Measurements from ENCODE around the gene PLET1.

Gene PLET1

DNA sequence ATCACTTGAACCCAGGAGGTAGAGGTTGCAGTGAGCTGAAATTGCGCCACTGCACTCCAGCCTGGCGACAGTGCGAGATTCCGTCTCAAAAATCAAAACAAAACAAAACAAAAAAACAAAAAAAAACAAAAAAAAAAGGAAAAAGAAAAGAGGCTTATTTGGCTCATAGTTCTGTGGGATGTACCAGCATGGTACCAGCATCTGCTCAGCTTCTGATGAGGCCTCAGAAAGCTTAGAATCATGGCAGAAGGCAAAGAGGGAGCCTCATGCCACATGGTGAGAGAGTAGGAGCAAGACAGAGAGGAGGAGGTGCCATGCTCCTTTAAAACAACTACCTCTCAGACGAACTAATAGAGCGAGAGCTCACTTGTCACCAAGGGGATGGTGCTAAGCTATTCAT, 45.0 kb downstream of the PLET1 start:
- H3K27ac ChIP-seq, result no peak overlapping the region
- no peak for TF ChIP-seq ZFX (IDR thresholded peaks at IDR 0.05; ENCODE audit: borderline replicate concordance)
- TF ChIP-seq, protein P1, sequence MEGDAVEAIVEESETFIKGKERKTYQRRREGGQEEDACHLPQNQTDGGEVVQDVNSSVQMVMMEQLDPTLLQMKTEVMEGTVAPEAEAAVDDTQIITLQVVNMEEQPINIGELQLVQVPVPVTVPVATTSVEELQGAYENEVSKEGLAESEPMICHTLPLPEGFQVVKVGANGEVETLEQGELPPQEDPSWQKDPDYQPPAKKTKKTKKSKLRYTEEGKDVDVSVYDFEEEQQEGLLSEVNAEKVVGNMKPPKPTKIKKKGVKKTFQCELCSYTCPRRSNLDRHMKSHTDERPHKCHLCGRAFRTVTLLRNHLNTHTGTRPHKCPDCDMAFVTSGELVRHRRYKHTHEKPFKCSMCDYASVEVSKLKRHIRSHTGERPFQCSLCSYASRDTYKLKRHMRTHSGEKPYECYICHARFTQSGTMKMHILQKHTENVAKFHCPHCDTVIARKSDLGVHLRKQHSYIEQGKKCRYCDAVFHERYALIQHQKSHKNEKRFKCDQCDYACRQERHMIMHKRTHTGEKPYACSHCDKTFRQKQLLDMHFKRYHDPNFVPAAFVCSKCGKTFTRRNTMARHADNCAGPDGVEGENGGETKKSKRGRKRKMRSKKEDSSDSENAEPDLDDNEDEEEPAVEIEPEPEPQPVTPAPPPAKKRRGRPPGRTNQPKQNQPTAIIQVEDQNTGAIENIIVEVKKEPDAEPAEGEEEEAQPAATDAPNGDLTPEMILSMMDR (IDR thresholded peaks at IDR 0.05), result no peak

DNA sequence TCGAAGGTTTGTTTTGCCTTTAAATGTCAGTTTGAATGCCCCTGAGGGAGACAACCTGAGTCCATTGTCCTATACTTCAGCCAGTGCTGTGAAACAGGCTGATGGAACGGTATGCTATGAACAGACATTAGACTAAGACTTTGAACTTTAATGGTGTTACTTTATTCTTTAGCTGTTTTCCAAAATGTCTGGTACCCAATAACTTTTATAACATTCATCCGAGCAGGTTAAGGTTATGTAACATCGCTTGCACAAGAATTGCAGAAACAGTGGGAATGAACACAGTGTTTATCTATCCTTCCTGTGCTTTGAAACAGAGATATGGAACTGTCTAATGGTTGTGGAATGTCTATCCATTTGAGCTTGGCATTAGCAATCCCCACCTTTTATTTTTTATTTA, 46.9 kb downstream of the PLET1 start:
- no peak overlapping the region for H3K27ac ChIP-seq
- TF ChIP-seq ZFX (IDR thresholded peaks at IDR 0.05; ENCODE audit: borderline replicate concordance), result no peak
- TF ChIP-seq, protein P1 (IDR thresholded peaks at IDR 0.05), result no peak

DNA sequence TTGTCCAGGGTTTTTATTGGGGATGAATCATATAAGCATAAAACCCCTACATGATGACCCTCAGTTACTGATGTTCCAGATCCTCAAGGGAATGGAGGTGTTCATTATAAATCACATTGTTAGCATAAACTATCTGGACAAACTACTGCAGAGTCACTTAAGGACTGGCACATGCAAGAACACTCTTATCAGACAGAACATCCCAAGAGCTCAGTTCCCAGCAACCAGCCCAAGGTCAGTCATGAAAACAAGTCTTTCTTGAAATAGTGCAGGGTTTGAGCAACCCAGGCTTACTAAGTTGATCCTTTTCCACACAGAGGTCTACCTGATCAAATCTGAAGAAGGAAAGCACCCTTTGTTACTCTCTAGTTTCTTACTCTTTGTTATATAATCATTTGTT, 48.0 kb downstream of the PLET1 start:
- no peak for TF ChIP-seq ZFX (IDR thresholded peaks at IDR 0.05; ENCODE audit: borderline replicate concordance)
- TF ChIP-seq, protein P1 (IDR thresholded peaks at IDR 0.05), result no peak
- H3K27ac ChIP-seq, result no peak overlapping the region

DNA sequence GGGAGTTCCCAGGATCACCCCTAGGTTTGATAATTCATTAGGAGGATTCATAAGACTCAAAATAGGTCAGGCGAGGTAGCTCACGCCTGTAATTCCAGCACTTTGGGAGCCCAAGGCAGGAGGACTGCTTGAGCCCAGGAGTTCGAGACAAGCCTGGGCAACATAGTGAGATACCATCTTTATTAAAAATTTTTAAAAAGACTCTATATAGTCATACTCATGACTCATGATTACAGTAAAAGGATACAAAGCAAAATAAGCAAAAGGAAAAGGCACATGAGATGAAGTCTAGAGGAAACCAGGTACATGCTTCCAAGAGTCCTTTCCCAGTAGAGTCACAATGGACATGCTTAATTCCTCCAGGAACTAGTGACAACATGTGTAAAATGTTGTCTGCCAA, 48.4 kb downstream of the PLET1 start:
- TF ChIP-seq, protein P1 (IDR thresholded peaks at IDR 0.05), result no peak
- TF ChIP-seq ZFX (IDR thresholded peaks at IDR 0.05; ENCODE audit: borderline replicate concordance), result no peak
- no peak overlapping the region for H3K27ac ChIP-seq

DNA sequence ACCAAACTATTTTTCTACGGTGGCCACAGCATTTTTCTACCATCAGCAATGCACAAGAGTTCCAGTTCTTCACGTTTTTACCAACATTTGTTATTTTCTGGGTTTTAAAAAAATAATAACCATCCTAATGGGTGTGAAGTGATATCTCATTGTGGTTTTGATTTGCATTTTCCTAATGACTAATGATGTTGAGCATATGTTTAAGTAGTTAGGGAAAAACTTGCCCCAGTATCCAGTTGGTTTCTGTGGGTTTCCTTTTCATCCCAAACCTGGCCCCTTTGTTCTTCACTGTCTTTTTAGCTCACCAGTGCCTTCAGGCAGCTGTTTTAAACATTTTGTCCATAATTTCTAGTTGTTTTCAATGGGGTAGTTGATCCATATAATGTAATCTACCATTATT, 49.1 kb downstream of the PLET1 start:
- no peak overlapping the region for H3K27ac ChIP-seq
- TF ChIP-seq ZFX (IDR thresholded peaks at IDR 0.05; ENCODE audit: borderline replicate concordance), result no peak
- TF ChIP-seq, protein P1 (IDR thresholded peaks at IDR 0.05), result no peak

DNA sequence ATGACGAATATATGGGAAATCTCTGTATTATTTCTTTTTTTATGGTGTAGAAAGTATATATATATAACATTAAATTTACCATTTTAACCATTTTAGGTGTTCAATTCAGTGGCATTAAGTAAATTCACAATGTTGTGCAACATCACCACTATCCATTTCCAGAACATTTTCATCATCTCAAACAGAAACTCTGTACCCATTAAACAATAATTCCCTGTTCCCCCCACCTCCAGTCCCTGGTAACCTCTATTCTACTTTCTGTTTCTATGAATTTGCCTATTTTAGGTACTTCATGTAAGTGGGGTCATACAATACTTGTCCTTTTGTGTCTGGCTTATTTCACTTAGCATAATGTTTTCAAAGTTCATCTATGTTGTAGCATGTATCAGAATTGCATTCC, 49.8 kb downstream of the PLET1 start:
- H3K27ac ChIP-seq, result no peak overlapping the region
- no peak for TF ChIP-seq ZFX (IDR thresholded peaks at IDR 0.05; ENCODE audit: borderline replicate concordance)
- TF ChIP-seq, protein P1 (IDR thresholded peaks at IDR 0.05), result no peak

DNA sequence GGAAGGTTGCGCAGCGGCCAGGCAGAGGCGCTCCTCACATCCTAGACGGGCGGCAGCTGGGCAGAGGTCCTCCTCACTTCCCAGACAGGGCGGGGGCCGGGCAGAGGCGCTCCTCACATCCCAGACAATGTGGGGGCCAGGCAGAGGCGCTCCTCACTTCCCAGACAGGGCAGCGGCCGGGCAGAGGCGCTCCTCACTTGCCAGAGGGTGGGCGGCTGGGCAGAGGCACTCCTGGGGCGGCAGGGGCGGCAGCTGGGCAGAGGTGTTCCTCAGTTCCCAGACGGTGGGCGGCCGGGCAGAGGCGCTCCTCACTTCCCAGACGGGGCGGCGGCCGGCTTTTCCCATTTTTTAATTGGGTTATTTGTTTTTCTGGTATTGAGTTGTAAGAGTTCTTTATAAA, 54.6 kb downstream of the PLET1 start:
- TF ChIP-seq ZFX (IDR thresholded peaks at IDR 0.05; ENCODE audit: borderline replicate concordance), result no peak
- TF ChIP-seq, protein P1 (IDR thresholded peaks at IDR 0.05), result no peak
- no peak overlapping the region for H3K27ac ChIP-seq

Measured in 22Rv1 (cell line).